OCI-LY1 (cell line): Measurements from ENCODE around the gene FAM161A.

Source experiments
- H2AFZ ChIP-seq: fragments of 200-600 bp; sonication (generic), shearing (Covaris generic); 2 replicates; pipeline ENCODE4 v1.6.0; 2014; ENCODE audit warnings: antibody characterized with exemption, mild to moderate bottlenecking, low read length
- H3F3A ChIP-seq: fragments of 200-600 bp; sonication (generic), shearing (Covaris generic); 2 replicates; pipeline ENCODE4 v1.6.0; 2014; ENCODE audit warnings: mild to moderate bottlenecking, antibody characterized with exemption, low read length, moderate library complexity; ENCODE audit not compliant: insufficient read depth
- H3K27ac ChIP-seq: fragments of 200-600 bp; sonication (generic); 2 replicates; pipeline ENCODE4 v1.5.1; 2014; ENCODE audit warnings: low read length, mixed run types, mild to moderate bottlenecking, low read depth; ENCODE audit not compliant: poor library complexity, severe bottlenecking
- H3K27me3 ChIP-seq: fragments of 200-600 bp; sonication (generic); 2 replicates; pipeline ENCODE4 v1.6.0; 2014; ENCODE audit warnings: antibody characterized with exemption, mild to moderate bottlenecking, low read length, moderate library complexity; ENCODE audit not compliant: insufficient read depth
- H3K36me3 ChIP-seq: fragments of 200-600 bp; sonication (generic); 2 replicates; pipeline ENCODE4 v1.6.1; 2014; ENCODE audit warnings: mild to moderate bottlenecking, antibody characterized with exemption, low read length, moderate library complexity, mixed read lengths; ENCODE audit not compliant: insufficient read depth
- H3K4me1 ChIP-seq: fragments of 200-600 bp; sonication (generic); 2 replicates; pipeline ENCODE4 v1.5.1; 2014; ENCODE audit warnings: mild to moderate bottlenecking, low read length, moderate library complexity; ENCODE audit not compliant: insufficient read depth, severe bottlenecking
- H3K4me2 ChIP-seq: fragments of 200-600 bp; sonication (generic), shearing (Covaris generic); 2 replicates; pipeline ENCODE4 v1.6.1; 2014; ENCODE audit warnings: low read length
- H3K4me3 ChIP-seq: fragments of 200-600 bp; sonication (generic); 2 replicates; pipeline ENCODE4 v1.5.1; 2014; ENCODE audit warnings: low read length, low read depth, mild to moderate bottlenecking, mixed read lengths; ENCODE audit not compliant: poor library complexity, severe bottlenecking
- H3K79me2 ChIP-seq: fragments of 200-600 bp; shearing (Covaris generic); 2 replicates; pipeline ENCODE4 v1.6.1; 2016; ENCODE audit warnings: mixed run types, low read length, mixed read lengths; ENCODE audit not compliant: insufficient read depth
- H3K9ac ChIP-seq: fragments of 200-600 bp; sonication (generic), shearing (Covaris generic); 2 replicates; pipeline ENCODE4 v1.6.1; 2014; ENCODE audit warnings: mild to moderate bottlenecking, low read length, mixed read lengths
- H3K9me2 ChIP-seq: fragments of 200-600 bp; sonication (generic), shearing (Covaris generic); 2 replicates; pipeline ENCODE4 v1.6.1; 2014; ENCODE audit warnings: low read depth, mild to moderate bottlenecking, low read length, mixed read lengths
- H3K9me3 ChIP-seq: fragments of 200-600 bp; shearing (Covaris generic); 2 replicates; pipeline ENCODE4 v1.6.1; 2014; ENCODE audit warnings: low read length, mixed read lengths
- H4K20me1 ChIP-seq: fragments of 200-600 bp; sonication (generic), shearing (Covaris generic); 2 replicates; pipeline ENCODE4 v1.6.0; 2016; ENCODE audit warnings: mild to moderate bottlenecking, low read length; ENCODE audit not compliant: insufficient read depth
- CTCF ChIP-seq: fragments of 200-600 bp; sonication (generic), shearing (Covaris generic); IDR thresholded peaks from 2 replicates; pipeline ENCODE4 v1.5.1; 2017; ENCODE audit warnings: mild to moderate bottlenecking, antibody characterized with exemption, low read length, moderate library complexity, mixed read lengths
- EZH2 ChIP-seq: fragments of 200-600 bp; sonication (generic), shearing (Covaris generic); IDR thresholded peaks from 2 replicates; pipeline ENCODE4 v1.8.0; 2017; ENCODE audit warnings: borderline replicate concordance, mixed run types, mild to moderate bottlenecking, antibody characterized with exemption, low read length, moderate library complexity, mixed read lengths

The FAM161A gene

GRCh38 chr2:61793389-61793836, 60.4 kb downstream of the FAM161A start:
- no peaks in the 10 kb centered on the region for H3K36me3 ChIP-seq
- TF ChIP-seq EZH2 = no peak
- TF ChIP-seq CTCF = peak; percentile 58
- H3K4me3 ChIP-seq = no peak overlapping the region
- peak overlapping the region; percentile 22; the same call in 1 of the 2 replicates for H3K4me2 ChIP-seq
- H3F3A ChIP-seq = no peaks in the 10 kb centered on the region
- H4K20me1 ChIP-seq = no peaks in the 10 kb centered on the region
- H3K27ac ChIP-seq = no peak overlapping the region
- H3K9me2 ChIP-seq = no peaks in the 10 kb centered on the region
- H3K4me1 ChIP-seq = no peaks in the 10 kb centered on the region
- no peaks in the 10 kb centered on the region for H3K79me2 ChIP-seq
- H3K9me3 ChIP-seq = no peaks in the 10 kb centered on the region
- H2AFZ ChIP-seq = no peak overlapping the region
- no peaks in the 10 kb centered on the region for H3K27me3 ChIP-seq
- no peak overlapping the region for H3K9ac ChIP-seq

DNA sequence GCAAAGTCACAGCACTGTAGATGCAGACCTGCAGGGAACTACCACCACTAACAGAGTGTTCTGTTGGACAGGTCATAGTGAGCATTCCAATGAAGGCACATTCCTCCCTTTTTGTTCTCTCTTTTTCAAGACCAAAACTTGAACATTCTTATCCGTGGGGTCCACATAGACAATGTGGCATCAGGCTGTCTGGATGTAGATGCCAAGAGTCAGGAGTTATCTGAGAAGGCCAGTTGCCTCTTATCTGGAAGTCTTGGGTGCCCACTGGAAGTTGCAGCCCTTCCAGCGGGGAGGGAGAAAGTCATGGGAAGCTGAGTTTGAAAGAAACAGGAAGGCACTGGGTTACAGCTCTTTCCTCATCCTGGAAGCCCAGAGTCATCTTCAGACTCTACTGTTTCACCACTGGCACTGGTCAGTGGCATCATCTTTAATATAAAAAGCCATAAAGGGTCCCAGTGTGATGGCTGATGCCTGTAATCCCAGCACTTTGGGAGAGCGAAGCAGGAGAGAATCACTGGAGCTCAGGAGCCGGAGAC, 61.4 kb downstream of the FAM161A start:
- Histone ChIP-seq H3K9me2 (no peaks in the 10 kb centered on the region), H3K4me1 (no peaks in the 10 kb centered on the region), H3K36me3 (no peaks in the 10 kb centered on the region), H3K27ac (no peak overlapping the region), H3K4me2 (no peak overlapping the region), H3K9me3 (no peaks in the 10 kb centered on the region), H3K79me2 (no peaks in the 10 kb centered on the region), H4K20me1 (no peaks in the 10 kb centered on the region), H3F3A (no peaks in the 10 kb centered on the region), H2AFZ (no peak overlapping the region), H3K9ac (no peak overlapping the region), H3K4me3 (no peak overlapping the region), H3K27me3 (no peaks in the 10 kb centered on the region)
- TF ChIP-seq EZH2 (no peak), CTCF (no peak)

- H3K27me3 ChIP-seq = no peaks in the 10 kb centered on the region
- no peaks in the 10 kb centered on the region for H3K9me3 ChIP-seq
- no peak overlapping the region for H3K9ac ChIP-seq
- TF ChIP-seq EZH2 (no peak), CTCF (no peak)
- no peak overlapping the region for H3K4me3 ChIP-seq
- H3K79me2 ChIP-seq = no peaks in the 10 kb centered on the region
- no peak overlapping the region for H3K27ac ChIP-seq
- no peak overlapping the region for H3K4me2 ChIP-seq
- H4K20me1 ChIP-seq = no peaks in the 10 kb centered on the region
- H3K9me2 ChIP-seq = no peaks in the 10 kb centered on the region
- no peaks in the 10 kb centered on the region for H3K4me1 ChIP-seq
- H2AFZ ChIP-seq = no peak overlapping the region
- H3F3A ChIP-seq = no peaks in the 10 kb centered on the region
- no peaks in the 10 kb centered on the region for H3K36me3 ChIP-seq
Measured at GRCh38 chr2:61789807-61790602, 63.9 kb downstream of the FAM161A start.
